DOHH2 (cell line): ENCODE measurements around the gene HSPBP1.

Source experiments
- H3F3A ChIP-seq: fragments of 200-600 bp; sonication (generic), shearing (Covaris generic); 2 replicates; pipeline ENCODE4 v1.6.0; 2016; ENCODE audit warnings: antibody characterized with exemption, mild to moderate bottlenecking; ENCODE audit not compliant: control insufficient read depth, insufficient read depth
- H3K27ac ChIP-seq: fragments of 200-600 bp; sonication (generic); 2 replicates; pipeline ENCODE4 v1.5.1; 2014; ENCODE audit warnings: low read depth, mild to moderate bottlenecking, low read length, moderate library complexity
- H3K27me3 ChIP-seq: fragments of 200-600 bp; sonication (generic); 2 replicates; pipeline ENCODE4 v1.6.1; 2014; ENCODE audit warnings: mild to moderate bottlenecking, low read length, mixed read lengths; ENCODE audit not compliant: control insufficient read depth
- H3K36me3 ChIP-seq: fragments of 200-600 bp; sonication (generic); 2 replicates; pipeline ENCODE4 v1.6.1; 2014; ENCODE audit warnings: mild to moderate bottlenecking, low read length, moderate library complexity, mixed read lengths; ENCODE audit not compliant: control insufficient read depth
- H3K4me1 ChIP-seq: fragments of 200-600 bp; sonication (generic); 2 replicates; pipeline ENCODE4 v1.6.1; 2014; ENCODE audit warnings: mild to moderate bottlenecking, low read length, mixed read lengths; ENCODE audit not compliant: control insufficient read depth
- H3K4me2 ChIP-seq: fragments of 200-600 bp; sonication (generic); 2 replicates; pipeline ENCODE4 v1.6.0; 2014; ENCODE audit warnings: mild to moderate bottlenecking, low read length, moderate library complexity
- H3K4me3 ChIP-seq: fragments of 200-600 bp; sonication (generic); 2 replicates; pipeline ENCODE4 v1.5.1; 2014; ENCODE audit warnings: mild to moderate bottlenecking, low read length, mixed read lengths
- H3K79me2 ChIP-seq: fragments of 200-600 bp; sonication (generic); 2 replicates; pipeline ENCODE4 v1.6.1; 2014; ENCODE audit warnings: mild to moderate bottlenecking, low read length, mixed read lengths; ENCODE audit not compliant: control insufficient read depth
- H3K9me2 ChIP-seq: fragments of 200-600 bp; sonication (generic); replicated peaks from 2 replicates; pipeline ENCODE4 v1.6.1; 2014; ENCODE audit warnings: mild to moderate bottlenecking, low read length, mixed read lengths; ENCODE audit not compliant: control insufficient read depth
- H3K9me3 ChIP-seq: fragments of 200-600 bp; sonication (generic); 2 replicates; pipeline ENCODE4 v1.6.1; 2014; ENCODE audit warnings: antibody characterized with exemption, low read length, mixed read lengths; ENCODE audit not compliant: control insufficient read depth, insufficient read depth
- H4K20me1 ChIP-seq: fragments of 200-600 bp; sonication (generic); 2 replicates; pipeline ENCODE4 v1.6.0; 2014; ENCODE audit warnings: low read depth, mild to moderate bottlenecking, antibody characterized with exemption, low read length, moderate library complexity; ENCODE audit not compliant: control insufficient read depth, insufficient read depth
- EZH2phosphoT487 ChIP-seq: fragments of 200-600 bp; sonication (generic); IDR thresholded peaks from 2 replicates; pipeline ENCODE4 v1.6.1; 2017; ENCODE audit warnings: borderline replicate concordance, mild to moderate bottlenecking, antibody characterized with exemption, low read length, moderate library complexity, mixed read lengths
- TF ChIP-seq, protein P1 (sequence below): fragments of 200-600 bp; sonication (generic); IDR thresholded peaks from one replicate; pipeline ENCODE4 v1.5.1; 2014; ENCODE audit warnings: antibody characterized with exemption, mild to moderate bottlenecking, low read depth, low read length; ENCODE audit not compliant: poor library complexity, severe bottlenecking

The HSPBP1 gene

DNA sequence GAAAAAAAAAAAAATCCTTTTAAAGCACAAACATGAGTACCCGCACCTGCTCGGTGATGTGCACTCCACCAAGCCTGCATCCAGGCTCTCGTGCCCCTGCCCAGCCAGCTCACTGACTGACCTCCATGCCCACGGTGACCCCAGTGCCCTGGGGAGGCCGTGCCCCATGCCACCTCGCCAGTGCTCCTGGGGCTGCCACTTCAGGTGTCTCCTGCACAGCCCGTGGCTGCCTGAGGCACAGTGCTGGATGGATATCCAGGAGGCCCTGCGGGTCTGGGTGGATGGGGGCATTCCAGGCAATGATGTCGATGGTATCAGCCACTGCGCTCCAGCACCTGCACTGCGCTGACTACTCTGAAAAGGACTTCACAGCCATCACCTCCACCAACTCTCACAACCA, 30.1 kb downstream of the HSPBP1 start:
- peaks cover 14% of the 10 kb centered on the region for H3F3A ChIP-seq
- peaks cover 93% of the 10 kb centered on the region for H3K79me2 ChIP-seq
- no peak overlapping the region for H3K4me3 ChIP-seq
- no peak overlapping the region for H3K4me2 ChIP-seq
- TF ChIP-seq, protein P1, sequence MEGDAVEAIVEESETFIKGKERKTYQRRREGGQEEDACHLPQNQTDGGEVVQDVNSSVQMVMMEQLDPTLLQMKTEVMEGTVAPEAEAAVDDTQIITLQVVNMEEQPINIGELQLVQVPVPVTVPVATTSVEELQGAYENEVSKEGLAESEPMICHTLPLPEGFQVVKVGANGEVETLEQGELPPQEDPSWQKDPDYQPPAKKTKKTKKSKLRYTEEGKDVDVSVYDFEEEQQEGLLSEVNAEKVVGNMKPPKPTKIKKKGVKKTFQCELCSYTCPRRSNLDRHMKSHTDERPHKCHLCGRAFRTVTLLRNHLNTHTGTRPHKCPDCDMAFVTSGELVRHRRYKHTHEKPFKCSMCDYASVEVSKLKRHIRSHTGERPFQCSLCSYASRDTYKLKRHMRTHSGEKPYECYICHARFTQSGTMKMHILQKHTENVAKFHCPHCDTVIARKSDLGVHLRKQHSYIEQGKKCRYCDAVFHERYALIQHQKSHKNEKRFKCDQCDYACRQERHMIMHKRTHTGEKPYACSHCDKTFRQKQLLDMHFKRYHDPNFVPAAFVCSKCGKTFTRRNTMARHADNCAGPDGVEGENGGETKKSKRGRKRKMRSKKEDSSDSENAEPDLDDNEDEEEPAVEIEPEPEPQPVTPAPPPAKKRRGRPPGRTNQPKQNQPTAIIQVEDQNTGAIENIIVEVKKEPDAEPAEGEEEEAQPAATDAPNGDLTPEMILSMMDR: no peak
- no peak for TF ChIP-seq EZH2phosphoT487
- peaks cover 38% of the 10 kb centered on the region; the same call in 1 of the 2 replicates for H4K20me1 ChIP-seq
- H3K36me3 ChIP-seq: peaks cover 94% of the 10 kb centered on the region
- H3K9me3 ChIP-seq: no peaks in the 10 kb centered on the region
- no peaks in the 10 kb centered on the region for H3K27me3 ChIP-seq
- H3K4me1 ChIP-seq: peaks cover 40% of the 10 kb centered on the region
- H3K27ac ChIP-seq: no peak overlapping the region
- no peaks in the 10 kb centered on the region for H3K9me2 ChIP-seq

DNA sequence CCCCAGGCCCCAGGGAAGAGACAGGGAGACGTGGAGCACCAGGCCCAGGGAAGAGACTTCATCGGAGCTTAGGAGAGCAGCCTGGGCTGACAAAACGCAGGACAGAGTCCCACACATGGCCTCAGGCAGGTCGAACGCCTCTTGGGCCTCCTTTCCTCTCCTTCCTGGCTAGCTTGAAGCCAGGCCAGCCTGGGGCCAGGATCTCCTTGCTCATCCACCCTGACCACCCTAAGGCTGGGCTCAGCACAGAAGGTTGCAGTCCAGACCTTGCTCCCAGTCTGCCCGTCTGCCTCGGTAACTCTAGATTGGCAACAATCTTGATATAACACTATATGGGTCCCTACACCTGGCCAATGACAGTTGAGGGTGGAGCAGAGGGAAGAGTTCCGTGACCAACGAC, 31.2 kb downstream of the HSPBP1 start:
- Histone ChIP-seq H3K9me3 (no peaks in the 10 kb centered on the region), H3K4me2 (no peak overlapping the region), H3K27ac (no peak overlapping the region), H3K36me3 (peaks cover 98% of the 10 kb centered on the region), H3K9me2 (no peaks in the 10 kb centered on the region), H4K20me1 (peaks cover 38% of the 10 kb centered on the region; the same call in 1 of the 2 replicates), H3K27me3 (no peaks in the 10 kb centered on the region), H3K79me2 (peaks cover 92% of the 10 kb centered on the region), H3F3A (0 out of 2 replicates have a peak, but pooled peaks cover 4% of the 10 kb centered on the region), H3K4me3 (no peak overlapping the region), H3K4me1 (peaks cover 29% of the 10 kb centered on the region)
- TF ChIP-seq, protein P1: no peak
- no peak for TF ChIP-seq EZH2phosphoT487

DNA sequence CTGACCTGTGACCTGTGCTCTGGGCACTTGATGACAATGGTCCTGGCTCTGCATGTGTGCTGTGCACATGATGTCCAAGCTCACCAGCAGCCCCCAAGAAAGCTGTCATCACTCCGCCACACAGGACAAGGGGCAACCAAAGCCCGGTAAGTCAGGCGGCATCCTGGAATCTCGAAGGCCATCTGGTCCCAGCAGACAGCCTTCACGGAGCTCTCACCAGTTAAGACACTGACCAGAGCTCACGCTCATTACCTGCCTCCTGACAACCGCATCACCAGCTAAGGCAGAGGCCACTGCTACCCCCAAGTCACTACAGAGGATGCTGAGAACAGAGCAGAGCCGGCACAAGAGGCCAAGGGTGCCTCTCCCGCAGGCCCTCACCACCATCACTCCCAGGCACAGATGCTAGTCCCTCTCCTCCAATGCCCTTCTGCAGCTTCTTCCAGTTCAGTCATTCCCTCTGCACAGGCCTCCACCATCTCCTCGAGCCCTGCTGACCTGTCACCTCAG, 31.7 kb downstream of the HSPBP1 start:
- Histone ChIP-seq H3K79me2 (peaks cover 87% of the 10 kb centered on the region), H4K20me1 (peaks cover 36% of the 10 kb centered on the region; the same call in 1 of the 2 replicates), H3K36me3 (peaks cover 98% of the 10 kb centered on the region), H3K9me3 (no peaks in the 10 kb centered on the region), H3K27ac (no peak overlapping the region), H3K4me3 (no peak overlapping the region), H3K4me2 (no peak overlapping the region), H3K27me3 (no peaks in the 10 kb centered on the region), H3K4me1 (peaks cover 24% of the 10 kb centered on the region), H3F3A (no peaks in the 10 kb centered on the region), H3K9me2 (no peaks in the 10 kb centered on the region)
- no peak for TF ChIP-seq EZH2phosphoT487
- TF ChIP-seq, protein P1: no peak
